Smooth muscle cell (in vitro differentiated cells): ENCODE data around the gene ADGRG4. TPM values are rescaled to one million over a fixed set of nuclear protein-coding genes. Genes with fewer than 3 reads are reported as not detected.

ENCODE experiments used
- DNase-seq: peaks from one replicate; lab custom pipeline; 2025; ENCODE audit not compliant: unreplicated experiment; lab: John Stamatoyannopoulos, UW
- H2AFZ ChIP-seq: fragments of 200-600 bp; sonication (generic); 2 replicates; pipeline ENCODE4 v1.6.0; 2016; ENCODE audit warnings: antibody characterized with exemption, low read depth, mild to moderate bottlenecking
- H3F3A ChIP-seq: fragments of 200-600 bp; sonication (generic); 2 replicates; pipeline ENCODE4 v1.6.0; 2017; ENCODE audit warnings: antibody characterized with exemption, low read depth
- H3K27ac ChIP-seq: fragments of 200-600 bp; sonication (generic); 2 replicates; pipeline ENCODE4 v1.5.1; 2016; ENCODE audit warnings: low read depth, mild to moderate bottlenecking
- H3K27me3 ChIP-seq: fragments of 200-600 bp; sonication (generic); 2 replicates; pipeline ENCODE4 v1.6.1; 2016; ENCODE audit warnings: low read depth, mild to moderate bottlenecking
- H3K36me3 ChIP-seq: fragments of 200-600 bp; sonication (generic); 2 replicates; pipeline ENCODE4 v1.5.1; 2016; ENCODE audit warnings: low read depth
- H3K4me1 ChIP-seq: fragments of 200-600 bp; sonication (generic); 2 replicates; pipeline ENCODE4 v1.5.1; 2016; ENCODE audit warnings: low read depth
- H3K4me2 ChIP-seq: fragments of 200-600 bp; sonication (generic); 2 replicates; pipeline ENCODE4 v1.6.0; 2016; ENCODE audit warnings: mild to moderate bottlenecking
- H3K4me3 ChIP-seq: fragments of 200-600 bp; sonication (generic); 2 replicates; pipeline ENCODE4 v1.5.1; 2016; ENCODE audit warnings: mild to moderate bottlenecking
- H3K79me2 ChIP-seq: fragments of 200-600 bp; sonication (generic); 2 replicates; pipeline ENCODE4 v1.6.0; 2016; ENCODE audit warnings: low read depth, mild to moderate bottlenecking
- H3K9ac ChIP-seq: fragments of 200-600 bp; sonication (generic); 2 replicates; pipeline ENCODE4 v1.6.0; 2016; ENCODE audit warnings: low read depth
- H3K9me3 ChIP-seq: fragments of 200-600 bp; sonication (generic); replicated peaks from 2 replicates; pipeline ENCODE4 v1.5.1; 2016; ENCODE audit warnings: low read depth
- H4K20me1 ChIP-seq: fragments of 200-600 bp; sonication (generic); 2 replicates; pipeline ENCODE4 v1.6.0; 2016; ENCODE audit warnings: low read depth
- CTCF ChIP-seq: fragments of 200-600 bp; sonication (generic); IDR thresholded peaks from 2 replicates; pipeline ENCODE4 v1.5.1; 2017; ENCODE audit warnings: borderline replicate concordance, mild to moderate bottlenecking, antibody characterized with exemption; ENCODE audit not compliant: insufficient read depth, poor library complexity, severe bottlenecking
- WGBS: methylation state at CpG from one replicate; pipeline ENCODE4 v1.1.7; 2016; ENCODE audit warnings: low lambda C conversion rate; 5-methylcytosine and 5-hydroxymethylcytosine counted together
- polyA plus RNA-seq: library from polyadenylated mRNA; unstranded; fragments of >200 nt; fragmentation: Nextera tagmentation; extraction: Ambion mirVana; gene quantifications from 2 replicates; pipeline ENCODE4 v1.2.1, GENCODE V29; 2016
- total RNA-seq: library from RNA; depleted of rRNA; stranded (reverse); fragments of >200 nt; gene quantifications from 2 replicates; pipeline ENCODE4 v1.2.3, GENCODE V29; 2014

Gene ADGRG4
- total and polyA plus RNA-seq, 2 experiments from 2014 or later: not detected

GRCh38 chrX:136339702-136340101 is 38.9 kb downstream of the ADGRG4 start:
- H3K9me3 ChIP-seq: no peaks in the 10 kb centered on the region
- H3K27me3 ChIP-seq: no peaks in the 10 kb centered on the region
- no peak overlapping the region for H3K4me2 ChIP-seq
- H3K4me1 ChIP-seq: no peaks in the 10 kb centered on the region
- no peaks in the 10 kb centered on the region for H3K79me2 ChIP-seq
- H3F3A ChIP-seq: no peaks in the 10 kb centered on the region
- no peak overlapping the region for H3K27ac ChIP-seq
- no peak for DNase-seq
- TF ChIP-seq CTCF: no peak
- no peak overlapping the region for H3K9ac ChIP-seq
- no peaks in the 10 kb centered on the region for H4K20me1 ChIP-seq
- no peaks in the 10 kb centered on the region for H3K36me3 ChIP-seq
- H3K4me3 ChIP-seq: no peak overlapping the region
- no peak overlapping the region for H2AFZ ChIP-seq
- 86% methylated on average over 1 of the region's 1 CpG for whole genome bisulfite sequencing

- H3K27ac ChIP-seq: no peak overlapping the region
- no peak for TF ChIP-seq CTCF
- no peaks in the 10 kb centered on the region for H3K36me3 ChIP-seq
These were observed 43.6 kb downstream of the ADGRG4 start for GRCh38 chrX:136344320-136344719.

GRCh38 chrX:136346506-136346905 is 45.7 kb downstream of the ADGRG4 start:
- Histone ChIP-seq H3K9me3 (no peaks in the 10 kb centered on the region), H3K27me3 (no peaks in the 10 kb centered on the region)
- TF ChIP-seq CTCF: no peak

More at GRCh38 chrX:136344320-136344719, 43.6 kb downstream of the ADGRG4 start:
- no peak for DNase-seq
- no peaks in the 10 kb centered on the region for H3K9me3 ChIP-seq
- no peaks in the 10 kb centered on the region for H3F3A ChIP-seq
- no peak overlapping the region for H2AFZ ChIP-seq
- no peak overlapping the region for H3K4me3 ChIP-seq
- H3K27me3 ChIP-seq: no peaks in the 10 kb centered on the region
- no peaks in the 10 kb centered on the region for H3K4me1 ChIP-seq
- no peak overlapping the region for H3K4me2 ChIP-seq
- no peak overlapping the region for H3K9ac ChIP-seq
- H3K79me2 ChIP-seq: no peaks in the 10 kb centered on the region
- H4K20me1 ChIP-seq: no peaks in the 10 kb centered on the region

GRCh38 chrX:136347706-136348105 is 46.9 kb downstream of the ADGRG4 start:
- Histone ChIP-seq H3K27ac (no peak overlapping the region), H4K20me1 (no peaks in the 10 kb centered on the region), H3K4me1 (no peaks in the 10 kb centered on the region), H3K9ac (no peak overlapping the region), H3K4me3 (no peak overlapping the region), H3K79me2 (no peaks in the 10 kb centered on the region), H3K4me2 (no peak overlapping the region), H3F3A (no peaks in the 10 kb centered on the region), H3K9me3 (no peaks in the 10 kb centered on the region), H3K27me3 (no peaks in the 10 kb centered on the region), H2AFZ (no peak overlapping the region), H3K36me3 (no peaks in the 10 kb centered on the region)
- 23% methylated on average over 1 of the region's 1 CpG for WGBS
- DNase-seq: no peak
- TF ChIP-seq CTCF: no peak

More at GRCh38 chrX:136346506-136346905, 45.7 kb downstream of the ADGRG4 start:
- no peak overlapping the region for H3K27ac ChIP-seq
- no peaks in the 10 kb centered on the region for H4K20me1 ChIP-seq
- no peak overlapping the region for H2AFZ ChIP-seq
- no peak overlapping the region for H3K9ac ChIP-seq
- no peaks in the 10 kb centered on the region for H3F3A ChIP-seq
- no peak for DNase-seq
- H3K79me2 ChIP-seq: no peaks in the 10 kb centered on the region
- no peaks in the 10 kb centered on the region for H3K36me3 ChIP-seq
- H3K4me2 ChIP-seq: no peak overlapping the region
- H3K4me3 ChIP-seq: no peak overlapping the region
- H3K4me1 ChIP-seq: no peaks in the 10 kb centered on the region
- 46% methylated on average over 2 of the region's 2 CpGs for WGBS
